Keratinocyte (primary cell): ENCODE data around the gene PRR9. TPM values are rescaled to one million over a fixed set of nuclear protein-coding genes. Genes with fewer than 3 reads are reported as not detected.

ENCODE experiments used
- DNase-seq: peaks from one replicate; pipeline ENCODE4 v3.0.0-alpha.2; 2011; ENCODE audit warnings: low read depth, missing footprints, low spot score
- FAIRE-seq: peaks from 2 replicates; lab custom pipeline; 2011; peaks lifted over from hg19 to GRCh38; lab: Jason Lieb, UNC
- H2AFZ ChIP-seq: 2 replicates; pipeline ENCODE4 v1.6.0; 2012; ENCODE audit warnings: low read length, control low read depth, inconsistent platforms; ENCODE audit not compliant: control insufficient read depth
- H3K27ac ChIP-seq: 2 replicates; pipeline ENCODE4 v1.5.1; 2011; ENCODE audit warnings: low read length; ENCODE audit not compliant: control insufficient read depth, insufficient read depth
- H3K27me3 ChIP-seq: 3 replicates; pipeline ENCODE4 v1.6.0; 2011; ENCODE audit warnings: low read length; ENCODE audit not compliant: control insufficient read depth, insufficient read depth; ENCODE audit errors: extremely low read depth
- H3K36me3 ChIP-seq, 2 experiments: 2 replicates in 1 of 2; 3 replicates in 1 of 2; pipeline ENCODE4 v1.5.1; 2011; ENCODE audit warnings: low read length in 2 of 2, mild to moderate bottlenecking in 1 of 2; ENCODE audit not compliant: control insufficient read depth in 2 of 2, insufficient read depth in 2 of 2; ENCODE audit errors: extremely low read depth in 1 of 2
- H3K4me1 ChIP-seq: 3 replicates; pipeline ENCODE4 v1.5.1; 2011; ENCODE audit warnings: low read length; ENCODE audit not compliant: control insufficient read depth, insufficient read depth; ENCODE audit errors: extremely low read depth
- H3K4me2 ChIP-seq: 3 replicates; pipeline ENCODE4 v1.6.0; 2011; ENCODE audit warnings: low read depth, low read length; ENCODE audit not compliant: control insufficient read depth, insufficient read depth; ENCODE audit errors: extremely low read depth
- H3K4me3 ChIP-seq, 3 experiments: fragments of 200-600 bp in 1 of 3; sonication (generic) in 1 of 3; 2 replicates in 2 of 3; 3 replicates in 1 of 3; pipeline ENCODE4 v1.5.1; 2011 to 2016; ENCODE audit warnings: low read length in 3 of 3, mild to moderate bottlenecking in 3 of 3, control low read depth in 2 of 3, inconsistent platforms in 1 of 3, low read depth in 1 of 3, mixed read lengths in 1 of 3, mixed run types in 1 of 3, moderate library complexity in 1 of 3; ENCODE audit not compliant: control insufficient read depth in 2 of 3, insufficient read depth in 2 of 3; ENCODE audit errors: extremely low read depth in 1 of 3
- H3K79me2 ChIP-seq: 2 replicates; pipeline ENCODE4 v1.6.0; 2012; ENCODE audit warnings: low read length; ENCODE audit not compliant: control insufficient read depth, insufficient read depth
- H3K9ac ChIP-seq: 3 replicates; pipeline ENCODE4 v1.6.0; 2011; ENCODE audit warnings: low read length; ENCODE audit not compliant: control insufficient read depth, insufficient read depth; ENCODE audit errors: extremely low read depth
- H3K9me1 ChIP-seq: 3 replicates; pipeline ENCODE4 v1.6.0; 2011; ENCODE audit warnings: low read length; ENCODE audit not compliant: control insufficient read depth, insufficient read depth; ENCODE audit errors: extremely low read depth
- H3K9me3 ChIP-seq: 2 replicates; pipeline ENCODE4 v1.5.1; 2012; ENCODE audit warnings: low read depth, low read length; ENCODE audit not compliant: control insufficient read depth
- H4K20me1 ChIP-seq: 3 replicates; pipeline ENCODE4 v1.6.0; 2011; ENCODE audit warnings: low read length; ENCODE audit not compliant: control insufficient read depth, insufficient read depth; ENCODE audit errors: extremely low read depth
- EZH2 ChIP-seq: IDR thresholded peaks from one replicate; pipeline ENCODE4 v1.6.1; 2012; ENCODE audit warnings: inconsistent platforms, mild to moderate bottlenecking, low read length, moderate library complexity
- dilution Hi-C: fragments of 300-500 bp; cut with MboI; formaldehyde crosslinking; loops from one replicate; pipeline ENCODE4 v1.7.0; 2020; ENCODE audit warnings: low sequenced_read_pairs; ENCODE audit not compliant: extremely low pct_ligation_motif_present
- polyA plus RNA-seq, 5 experiments: library from polyadenylated mRNA; depleted of rRNA in 3 of 5; stranded (reverse) in 3 of 5; stranded (forward) in 1 of 5; unstranded in 1 of 5; fragments of >200 nt; gene quantifications; 1 replicate in 1 of 5; 2 replicates in 3 of 5; 3 replicates in 1 of 5; pipeline versions ENCODE4 v1.2.1 to v1.2.3, GENCODE V29; 2011 to 2012; ENCODE audit warnings: missing spikeins in 2 of 5, low read depth in 1 of 5, low replicate concordance in 1 of 5
- TF ChIP-seq, protein P1 (sequence below), 3 experiments: IDR thresholded peaks in 1 of 3; conservative IDR thresholded peaks in 1 of 3; optimal IDR thresholded peaks in 1 of 3; 2 replicates in 2 of 3; 3 replicates in 1 of 3; pipeline versions ENCODE3 to v1.5.1; 2011; ENCODE audit warnings: low read length in 3 of 3, mild to moderate bottlenecking in 3 of 3, moderate library complexity in 2 of 3, control low read depth in 1 of 3, inconsistent platforms in 1 of 3; ENCODE audit not compliant: insufficient read depth in 2 of 3; ENCODE audit errors: extremely low read depth in 1 of 3

The PRR9 gene
- polyA plus RNA-seq, 1 donor (not counting 4 experiments of a cell fraction or from before 2014, with no cell fraction given): 2.6 TPM

DNA sequence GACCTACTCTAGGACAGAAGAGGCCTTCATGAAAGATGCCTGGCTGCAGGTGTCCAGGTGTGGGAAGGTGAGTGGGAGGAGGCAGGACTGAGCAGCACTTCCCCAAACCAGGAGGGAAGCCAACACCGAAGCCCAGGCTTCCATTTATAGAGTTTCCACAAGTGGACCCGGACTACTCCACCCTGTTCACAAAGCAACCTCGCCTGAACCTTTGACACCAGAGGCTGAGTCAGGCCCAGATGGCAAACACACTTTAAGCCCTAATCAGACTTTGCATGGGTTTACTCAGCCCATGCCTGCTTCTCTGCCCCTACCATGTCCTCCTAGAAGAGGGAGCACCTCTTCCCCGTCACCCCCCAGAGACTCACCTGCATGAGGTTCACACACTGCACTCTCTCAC is 14.0 kb downstream of the PRR9 start:
- no peak for FAIRE-seq
- no peak for DNase-seq
- H3K27ac ChIP-seq: no peak overlapping the region

GRCh38 chr1:153231785-153232184 is 14.4 kb downstream of the PRR9 start:
- Histone ChIP-seq H3K9me1 (no peaks in the 10 kb centered on the region), H3K4me1 (no peaks in the 10 kb centered on the region), H4K20me1 (no peaks in the 10 kb centered on the region), H3K9me3 (no peaks in the 10 kb centered on the region), H3K36me3 (no peaks in the 10 kb centered on the region), H3K9ac (no peak overlapping the region), H3K27me3 (peaks cover 3% of the 10 kb centered on the region), H2AFZ (no peak overlapping the region), H3K4me3 (no peak overlapping the region), H3K27ac (no peak overlapping the region), H3K79me2 (no peaks in the 10 kb centered on the region), H3K4me2 (no peak overlapping the region)
- no peak for TF ChIP-seq EZH2
- TF ChIP-seq, protein P1, sequence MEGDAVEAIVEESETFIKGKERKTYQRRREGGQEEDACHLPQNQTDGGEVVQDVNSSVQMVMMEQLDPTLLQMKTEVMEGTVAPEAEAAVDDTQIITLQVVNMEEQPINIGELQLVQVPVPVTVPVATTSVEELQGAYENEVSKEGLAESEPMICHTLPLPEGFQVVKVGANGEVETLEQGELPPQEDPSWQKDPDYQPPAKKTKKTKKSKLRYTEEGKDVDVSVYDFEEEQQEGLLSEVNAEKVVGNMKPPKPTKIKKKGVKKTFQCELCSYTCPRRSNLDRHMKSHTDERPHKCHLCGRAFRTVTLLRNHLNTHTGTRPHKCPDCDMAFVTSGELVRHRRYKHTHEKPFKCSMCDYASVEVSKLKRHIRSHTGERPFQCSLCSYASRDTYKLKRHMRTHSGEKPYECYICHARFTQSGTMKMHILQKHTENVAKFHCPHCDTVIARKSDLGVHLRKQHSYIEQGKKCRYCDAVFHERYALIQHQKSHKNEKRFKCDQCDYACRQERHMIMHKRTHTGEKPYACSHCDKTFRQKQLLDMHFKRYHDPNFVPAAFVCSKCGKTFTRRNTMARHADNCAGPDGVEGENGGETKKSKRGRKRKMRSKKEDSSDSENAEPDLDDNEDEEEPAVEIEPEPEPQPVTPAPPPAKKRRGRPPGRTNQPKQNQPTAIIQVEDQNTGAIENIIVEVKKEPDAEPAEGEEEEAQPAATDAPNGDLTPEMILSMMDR (optimal IDR thresholded peaks at IDR 0.05 in 1 of 3, IDR thresholded peaks at IDR 0.05 in 1 of 3, conservative IDR thresholded peaks at IDR 0.05 in 1 of 3; ENCODE audit: extremely low read depth in 1 of 3, insufficient read depth in 2 of 3, low read length in 3 of 3): no peak
- FAIRE-seq (no peak), DNase-seq (no peak)
- dilution Hi-C loops: loop anchor here (5.0 kb wide), 1 partner anchor 34 kb away; no protein-coding TSS in a partner anchor

More for the DNA sequence above, 14.0 kb downstream of the PRR9 start:
- H3K4me3 ChIP-seq: no peak overlapping the region
- no peaks in the 10 kb centered on the region for H3K4me1 ChIP-seq
- no peaks in the 10 kb centered on the region for H3K36me3 ChIP-seq
- no peaks in the 10 kb centered on the region for H3K79me2 ChIP-seq
- no peak overlapping the region for H3K4me2 ChIP-seq
- H3K9me3 ChIP-seq: no peaks in the 10 kb centered on the region
- TF ChIP-seq, protein P1 (optimal IDR thresholded peaks at IDR 0.05 in 1 of 3, IDR thresholded peaks at IDR 0.05 in 1 of 3, conservative IDR thresholded peaks at IDR 0.05 in 1 of 3; ENCODE audit: extremely low read depth in 1 of 3, insufficient read depth in 2 of 3, low read length in 3 of 3): no peak
- no peak for TF ChIP-seq EZH2
- H2AFZ ChIP-seq: no peak overlapping the region
- H3K9me1 ChIP-seq: no peaks in the 10 kb centered on the region
- peaks cover 3% of the 10 kb centered on the region for H3K27me3 ChIP-seq
- no peak overlapping the region for H3K9ac ChIP-seq
- H4K20me1 ChIP-seq: no peaks in the 10 kb centered on the region
- dilution Hi-C loops: loop anchor here (5.0 kb wide), 1 partner anchor 34 kb away; no protein-coding TSS in a partner anchor
